ENCODE measurements around the gene PPP1R9B. TPM values are rescaled to one million over a fixed set of nuclear protein-coding genes. Genes with fewer than 3 reads are reported as not detected.

Gene PPP1R9B
- total RNA-seq, 1 donor from 2014 or later: 30.1 TPM

GRCh38 chr17:50103252-50103651, 47.2 kb downstream of the PPP1R9B start:
- no peak for DNase-seq

GRCh38 chr17:50102164-50102991, 48.1 kb downstream of the PPP1R9B start:
- peak; percentile 73 for DNase-seq

- peak; percentile 80 for DNase-seq
These were observed 48.9 kb downstream of the PPP1R9B start for GRCh38 chr17:50101346-50102163.

- DNase-seq: peak; percentile 40
These were observed 49.5 kb downstream of the PPP1R9B start for GRCh38 chr17:50100921-50101345.

DNA sequence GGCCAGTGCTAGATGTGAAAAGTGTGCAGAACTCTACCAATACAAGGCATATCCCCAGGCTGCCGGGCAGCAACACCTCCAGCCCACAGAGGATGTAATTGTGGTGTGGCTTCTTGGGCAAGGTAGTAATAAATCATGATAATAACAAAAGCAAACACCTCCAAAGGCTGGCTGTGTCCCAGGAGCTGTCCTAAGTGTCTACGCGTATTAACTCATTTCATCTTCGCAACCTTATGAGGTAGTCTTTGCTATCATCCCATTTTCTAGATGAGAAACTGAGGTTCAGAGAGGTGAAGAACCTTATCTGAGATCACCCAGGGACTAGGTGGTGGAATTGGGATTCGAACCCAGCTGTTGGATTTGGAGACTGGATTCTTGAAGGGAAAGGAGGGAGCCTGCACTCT, 50.0 kb downstream of the PPP1R9B start:
- no peak for DNase-seq

DNA sequence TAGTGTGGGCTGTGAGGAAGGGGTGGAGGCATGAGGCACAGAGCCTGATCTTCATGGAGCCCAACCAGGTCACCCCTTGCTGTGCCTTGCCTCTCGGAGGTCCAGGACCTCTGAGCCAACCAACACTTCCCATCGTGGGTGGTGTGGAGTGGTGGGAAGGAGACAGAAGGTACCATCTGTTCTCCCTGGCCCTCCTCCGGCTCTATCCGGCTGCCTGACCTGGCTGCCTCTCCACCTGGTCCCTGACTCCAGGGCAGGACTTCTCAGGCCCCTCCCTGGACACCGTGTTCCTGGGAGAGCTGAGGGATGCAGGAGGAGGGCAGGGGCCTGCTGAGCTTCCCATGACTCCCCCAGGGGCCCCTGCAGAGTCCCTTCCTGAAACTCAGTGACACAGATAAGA, 51.5 kb downstream of the PPP1R9B start:
- DNase-seq: no peak

- DNase-seq: no peak
These were observed 51.9 kb downstream of the PPP1R9B start for GRCh38 chr17:50098583-50098982.

DNA sequence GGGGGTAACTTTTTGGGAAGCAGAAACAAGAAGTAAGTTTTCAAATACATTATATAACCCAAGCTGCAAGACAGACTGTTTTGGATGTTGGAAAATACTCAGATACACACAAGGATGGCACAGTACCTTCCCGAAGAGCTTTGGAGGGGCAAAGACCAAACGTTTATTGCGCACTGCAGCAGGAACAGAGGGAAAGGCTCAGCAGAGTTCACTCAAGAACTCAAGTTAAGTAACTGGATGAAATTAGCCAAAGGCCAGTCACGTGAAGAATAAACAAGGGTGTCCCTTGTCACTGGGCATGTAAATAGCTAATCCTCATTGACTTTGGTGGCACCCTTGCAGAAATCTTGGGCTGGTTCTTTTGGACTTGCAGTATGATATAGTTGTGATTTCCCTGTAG, 52.6 kb downstream of the PPP1R9B start:
- no peak for DNase-seq

- DNase-seq: no peak
These were observed 53.0 kb downstream of the PPP1R9B start for GRCh38 chr17:50097455-50097854.

- no peak for DNase-seq
These were observed 53.7 kb downstream of the PPP1R9B start for GRCh38 chr17:50096758-50097157.

DNA sequence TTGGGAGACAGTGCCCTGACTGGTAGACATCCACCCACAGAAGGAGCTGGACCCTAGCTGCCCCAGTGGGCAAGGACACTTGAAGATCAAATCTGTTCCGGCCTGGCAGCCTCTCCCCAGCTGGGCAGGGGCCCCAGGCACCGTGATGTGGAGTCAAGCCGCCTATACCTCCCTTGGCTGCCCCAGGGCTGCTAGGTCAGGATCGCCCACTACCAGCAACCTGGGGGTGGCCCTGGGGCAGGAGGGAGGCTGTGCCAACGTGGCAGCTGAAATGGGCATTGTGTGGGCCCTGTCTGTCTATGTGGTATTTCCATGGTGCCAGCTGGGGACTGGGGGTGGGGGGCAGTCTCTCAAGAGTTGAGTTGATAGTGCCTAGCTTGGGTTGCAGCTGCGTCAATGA, 54.4 kb downstream of the PPP1R9B start:
- DNase-seq: peak; percentile 41

GRCh38 chr17:50095626-50096037, 54.8 kb downstream of the PPP1R9B start:
- peak; percentile 66 for DNase-seq

DNA sequence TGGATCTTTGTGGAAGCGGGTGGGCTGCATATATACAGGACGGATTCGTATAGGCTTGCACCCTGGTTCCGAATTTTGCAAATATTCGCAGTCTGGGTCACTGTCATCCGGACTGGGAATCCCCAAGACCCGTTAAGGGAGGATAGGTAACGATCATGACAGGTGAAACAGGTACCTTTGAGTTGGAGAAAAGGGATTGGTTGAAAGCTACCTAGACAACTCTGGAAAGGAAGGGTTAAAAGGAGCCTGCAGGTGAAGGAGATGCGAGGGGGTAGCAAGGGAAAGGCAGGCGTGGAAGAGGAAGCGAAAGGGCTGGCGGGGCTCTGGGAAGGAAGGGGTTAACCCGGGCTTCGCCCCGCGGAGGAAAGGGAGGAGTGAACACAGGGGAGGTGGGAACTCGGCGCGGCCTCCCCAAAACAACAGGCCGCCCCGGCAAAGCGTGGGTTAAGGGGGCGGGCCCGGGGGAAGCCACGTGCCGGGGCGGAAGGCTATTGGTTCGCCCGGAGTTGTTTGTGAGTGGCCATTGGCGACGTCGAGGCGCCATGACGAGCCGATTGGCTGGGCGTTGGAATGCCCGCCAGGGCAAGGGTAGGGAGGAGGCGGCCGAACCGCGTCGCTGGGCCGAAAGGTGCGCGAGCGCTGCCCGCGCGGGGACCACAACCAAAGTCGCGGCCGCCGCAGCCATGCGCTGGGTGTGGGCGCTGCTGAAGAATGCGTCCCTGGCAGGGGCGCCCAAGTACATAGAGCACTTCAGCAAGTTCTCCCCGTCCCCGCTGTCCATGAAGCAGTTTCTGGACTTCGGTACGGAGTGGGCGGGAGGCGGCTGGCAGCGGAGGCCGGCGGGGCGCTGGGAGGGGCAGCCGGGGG, 55.5 kb downstream of the PPP1R9B start, which contains the start of gene PDK2:
PDK2 (plus strand) TSS at position 599 of the 867 bp plus-strand sequence; CDS start at position 684, 85 bp downstream.
- DNase-seq: peak; percentile 99

- peak; percentile 96 for DNase-seq
These were observed 56.2 kb downstream of the PPP1R9B start for GRCh38 chr17:50094243-50094752.

- no peak for DNase-seq
These were observed 56.7 kb downstream of the PPP1R9B start for GRCh38 chr17:50093807-50094206.

DNA sequence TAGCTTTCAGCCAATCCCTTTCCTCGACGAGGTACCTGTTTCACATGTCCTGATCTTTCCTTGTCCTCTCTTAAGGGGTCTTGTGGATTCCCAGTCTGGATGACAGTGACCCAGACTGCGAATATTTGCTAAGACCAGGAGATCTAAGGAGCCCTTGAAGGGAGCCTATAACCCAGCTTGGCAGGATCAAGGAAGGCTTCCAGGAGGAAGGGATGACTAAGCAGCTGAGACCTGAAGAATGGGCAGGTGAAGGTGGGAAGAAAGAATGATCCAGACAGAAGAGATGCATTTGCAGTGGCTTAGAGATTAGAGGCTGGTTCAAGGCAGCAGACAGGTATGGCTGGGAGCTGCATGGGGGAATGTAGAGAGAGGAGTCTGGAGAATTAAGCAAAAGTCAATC, 57.2 kb downstream of the PPP1R9B start:
- DNase-seq: no peak

GRCh38 chr17:50091918-50092285, 58.6 kb downstream of the PPP1R9B start:
- no peak for DNase-seq

GRCh38 chr17:50090971-50091917, 59.2 kb downstream of the PPP1R9B start:
- no peak for DNase-seq

GRCh38 chr17:50090071-50090470, 60.4 kb downstream of the PPP1R9B start:
- DNase-seq: no peak

GRCh38 chr17:50088952-50089825, 61.3 kb downstream of the PPP1R9B start:
- DNase-seq: no peak

Measured in tongue (tissue), 2 donors.